OCI-LY3 (cell line): ENCODE measurements around the gene NCOA6.
"Not testable (repeated sequence)": the region's sequence is repeated elsewhere in the genome, so short reads cannot be mapped to it uniquely, and the experiment has no call there.

Experiments used
- H2AFZ ChIP-seq: fragments of 200-600, 300-600 bp; shearing (Covaris generic); 2 replicates; pipeline ENCODE4 v1.6.0; 2014; ENCODE audit warnings: antibody characterized with exemption, low read depth, low read length
- H3K27ac ChIP-seq: fragments of 200-600, 300-600 bp; sonication (generic); 2 replicates; pipeline ENCODE4 v1.5.1; 2014; ENCODE audit warnings: mild to moderate bottlenecking, low read length, moderate library complexity, mixed read lengths
- H3K27me3 ChIP-seq: fragments of 200-600, 300-600 bp; sonication (generic); 2 replicates; pipeline ENCODE4 v1.6.1; 2014; ENCODE audit warnings: low read depth, low read length, mixed read lengths
- H3K36me3 ChIP-seq: fragments of 200-600, 300-600 bp; sonication (generic); replicated peaks from 2 replicates; pipeline ENCODE3; 2014; ENCODE audit warnings: low read depth, low read length, mixed read lengths
- H3K4me1 ChIP-seq: fragments of 300-600, 200-600 bp; sonication (generic); 2 replicates; pipeline ENCODE4 v1.6.1; 2014; ENCODE audit warnings: low read length, mixed read lengths
- H3K4me2 ChIP-seq: fragments of 200-600, 300-600 bp; sonication (generic); 2 replicates; pipeline ENCODE4 v1.6.1; 2014; ENCODE audit warnings: low read length, mixed read lengths
- H3K4me3 ChIP-seq: fragments of 300-600, 200-600 bp; sonication (generic); 2 replicates; pipeline ENCODE4 v1.5.1; 2014; ENCODE audit warnings: antibody characterized with exemption, mild to moderate bottlenecking, low read length, moderate library complexity
- H3K79me2 ChIP-seq: fragments of 300-600, 200-600 bp; shearing (Covaris generic); 2 replicates; pipeline ENCODE4 v1.6.1; 2014; ENCODE audit warnings: mild to moderate bottlenecking, low read length, mixed read lengths
- H3K9ac ChIP-seq: fragments of 300-600, 200-600 bp; shearing (Covaris generic); 2 replicates; pipeline ENCODE4 v1.6.0; 2014; ENCODE audit warnings: mild to moderate bottlenecking, low read length, moderate library complexity
- H3K9me3 ChIP-seq: fragments of 200-600, 300-600 bp; shearing (Covaris generic); 2 replicates; pipeline ENCODE4 v1.6.1; 2014; ENCODE audit warnings: low read length, mixed read lengths; ENCODE audit not compliant: insufficient read depth
- H4K20me1 ChIP-seq: fragments of 200-600, 300-600 bp; sonication (generic); 2 replicates; pipeline ENCODE4 v1.6.1; 2016; ENCODE audit warnings: low read length, mixed read lengths; ENCODE audit not compliant: insufficient read depth
- EZH2phosphoT487 ChIP-seq: fragments of 200-600 bp; shearing (Covaris generic); IDR thresholded peaks from 2 replicates; pipeline ENCODE4 v1.6.1; 2018; ENCODE audit warnings: antibody characterized with exemption, mixed run types, low read depth
- TF ChIP-seq, protein P1 (sequence below): fragments of 200-600, 300-600 bp; sonication (generic); IDR thresholded peaks from 2 replicates; pipeline ENCODE4 v1.5.1; 2014; ENCODE audit warnings: antibody characterized with exemption, low read length, low read depth

Gene NCOA6

DNA sequence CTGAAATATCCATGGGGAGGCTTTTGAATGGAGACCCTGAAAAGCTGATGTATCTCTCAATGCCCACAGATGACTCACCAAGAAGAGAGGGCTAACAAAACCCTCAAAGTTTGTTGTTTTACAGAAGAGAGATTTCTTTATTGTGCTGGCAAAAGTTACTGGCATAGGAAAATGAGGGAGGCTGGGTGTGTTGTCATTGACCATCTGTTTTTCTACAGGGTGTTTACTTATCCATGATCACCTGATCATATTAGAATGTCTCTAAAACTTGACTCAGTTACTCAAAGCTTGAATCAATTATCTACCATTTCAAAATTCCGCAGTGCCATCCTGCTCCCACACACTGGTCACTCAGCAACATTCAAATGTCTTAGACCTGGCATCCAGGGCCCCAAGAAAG, 9.8 kb downstream of the NCOA6 start:
- Histone ChIP-seq H3K4me2 (no peak overlapping the region), H3K9ac (no peak overlapping the region), H4K20me1 (peaks cover 45% of the 10 kb centered on the region), H3K79me2 (peaks cover 86% of the 10 kb centered on the region), H3K27ac (no peak overlapping the region), H3K4me3 (no peak overlapping the region), H3K4me1 (no peaks in the 10 kb centered on the region), H3K27me3 (no peaks in the 10 kb centered on the region), H3K9me3 (no peaks in the 10 kb centered on the region), H2AFZ (no peak overlapping the region), H3K36me3 (no peaks in the 10 kb centered on the region)
- TF ChIP-seq EZH2phosphoT487: no peak
- TF ChIP-seq, protein P1, sequence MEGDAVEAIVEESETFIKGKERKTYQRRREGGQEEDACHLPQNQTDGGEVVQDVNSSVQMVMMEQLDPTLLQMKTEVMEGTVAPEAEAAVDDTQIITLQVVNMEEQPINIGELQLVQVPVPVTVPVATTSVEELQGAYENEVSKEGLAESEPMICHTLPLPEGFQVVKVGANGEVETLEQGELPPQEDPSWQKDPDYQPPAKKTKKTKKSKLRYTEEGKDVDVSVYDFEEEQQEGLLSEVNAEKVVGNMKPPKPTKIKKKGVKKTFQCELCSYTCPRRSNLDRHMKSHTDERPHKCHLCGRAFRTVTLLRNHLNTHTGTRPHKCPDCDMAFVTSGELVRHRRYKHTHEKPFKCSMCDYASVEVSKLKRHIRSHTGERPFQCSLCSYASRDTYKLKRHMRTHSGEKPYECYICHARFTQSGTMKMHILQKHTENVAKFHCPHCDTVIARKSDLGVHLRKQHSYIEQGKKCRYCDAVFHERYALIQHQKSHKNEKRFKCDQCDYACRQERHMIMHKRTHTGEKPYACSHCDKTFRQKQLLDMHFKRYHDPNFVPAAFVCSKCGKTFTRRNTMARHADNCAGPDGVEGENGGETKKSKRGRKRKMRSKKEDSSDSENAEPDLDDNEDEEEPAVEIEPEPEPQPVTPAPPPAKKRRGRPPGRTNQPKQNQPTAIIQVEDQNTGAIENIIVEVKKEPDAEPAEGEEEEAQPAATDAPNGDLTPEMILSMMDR: no peak

DNA sequence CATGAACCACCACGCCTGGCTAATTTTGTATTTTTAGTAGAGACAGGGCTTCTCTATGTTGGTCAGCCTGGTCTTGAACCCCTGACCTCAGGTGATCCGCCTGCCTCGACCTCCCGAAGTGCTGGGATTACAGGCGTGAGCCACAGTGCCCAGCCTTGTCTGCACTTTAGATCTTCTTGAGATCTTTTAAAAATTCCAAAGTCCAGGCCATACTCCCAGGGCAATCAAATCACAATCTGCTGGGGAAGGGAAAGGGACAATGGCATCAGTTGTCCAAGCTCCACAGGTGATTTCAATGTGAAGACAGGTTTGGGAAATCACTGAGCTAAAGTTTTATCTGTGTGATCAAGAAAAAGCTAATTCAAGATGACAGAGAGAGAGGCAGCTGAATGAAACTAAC, 16.9 kb downstream of the NCOA6 start:
- peaks cover 61% of the 10 kb centered on the region for H3K79me2 ChIP-seq
- no peak overlapping the region for H3K4me2 ChIP-seq
- no peak overlapping the region for H3K9ac ChIP-seq
- no peaks in the 10 kb centered on the region for H3K9me3 ChIP-seq
- H2AFZ ChIP-seq: no peak overlapping the region
- TF ChIP-seq EZH2phosphoT487: no peak
- TF ChIP-seq, protein P1: no peak
- no peaks in the 10 kb centered on the region for H3K36me3 ChIP-seq
- peaks cover 23% of the 10 kb centered on the region for H3K4me1 ChIP-seq
- no peak overlapping the region for H3K27ac ChIP-seq
- H3K27me3 ChIP-seq: no peaks in the 10 kb centered on the region
- H3K4me3 ChIP-seq: no peak overlapping the region
- H4K20me1 ChIP-seq: peaks cover 30% of the 10 kb centered on the region

DNA sequence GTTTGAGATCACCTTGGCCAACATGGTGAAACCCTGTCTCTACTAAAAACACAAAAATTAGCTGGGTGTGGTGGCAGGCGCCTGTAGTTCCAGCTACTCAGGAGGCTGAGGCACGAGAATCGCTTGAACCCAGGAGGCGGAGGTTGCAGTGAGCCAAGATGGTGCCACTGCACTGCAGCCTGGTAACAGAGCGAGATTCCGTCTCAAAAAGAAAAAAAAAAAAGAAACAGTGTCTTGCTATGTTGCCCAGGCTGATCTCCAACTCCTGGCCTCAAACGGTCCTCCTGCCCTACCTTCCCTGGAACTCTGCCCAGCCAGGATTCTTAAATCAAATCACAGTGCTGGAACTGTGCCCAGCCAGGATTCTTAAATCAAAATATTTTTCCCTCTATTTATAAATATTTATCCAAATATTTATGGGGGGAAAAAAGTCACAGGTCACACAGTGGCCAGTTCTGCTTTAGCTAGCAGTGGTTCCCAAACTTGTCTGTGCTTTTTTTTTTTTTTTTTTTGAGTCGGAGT, 17.4 kb downstream of the NCOA6 start:
- Histone ChIP-seq H4K20me1 (peaks cover 32% of the 10 kb centered on the region), H3K79me2 (peaks cover 59% of the 10 kb centered on the region)

DNA sequence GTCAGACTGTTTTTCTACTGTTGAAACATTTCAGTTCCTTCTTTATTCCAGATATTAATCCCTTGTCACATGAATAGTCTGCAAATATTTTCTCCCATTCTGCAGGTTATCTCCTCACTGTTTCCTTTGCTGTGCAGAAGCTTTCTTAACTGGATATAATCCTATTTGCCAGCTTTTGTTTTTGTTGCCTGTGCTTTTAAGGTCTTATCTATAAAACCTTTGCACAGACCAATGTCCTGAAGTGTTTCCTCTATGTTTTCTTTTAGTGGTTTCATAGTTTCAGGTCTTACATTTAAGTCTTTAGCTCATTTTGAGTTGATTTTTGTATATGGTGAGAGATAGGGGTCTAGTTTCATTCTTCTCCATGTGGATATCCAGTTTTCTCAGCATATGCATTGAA, 19.2 kb downstream of the NCOA6 start:
- H3K79me2 ChIP-seq: peaks cover 52% of the 10 kb centered on the region
- no peaks in the 10 kb centered on the region for H3K9me3 ChIP-seq
- H2AFZ ChIP-seq: no peak overlapping the region
- H3K27me3 ChIP-seq: no peaks in the 10 kb centered on the region
- H4K20me1 ChIP-seq: peaks cover 30% of the 10 kb centered on the region
- no peaks in the 10 kb centered on the region for H3K36me3 ChIP-seq
- peak overlapping the region; percentile 62 for H3K4me2 ChIP-seq
- TF ChIP-seq EZH2phosphoT487: no peak
- TF ChIP-seq, protein P1: no peak
- peak overlapping the region; percentile 39 for H3K27ac ChIP-seq
- peaks cover 23% of the 10 kb centered on the region for H3K4me1 ChIP-seq
- H3K4me3 ChIP-seq: peak overlapping the region; percentile 8
- H3K9ac ChIP-seq: 0 out of 2 replicates have a peak overlapping the region, but pooled peaks have one; percentile 0

More for the DNA sequence above, 17.4 kb downstream of the NCOA6 start:
- H3K27me3 ChIP-seq, H3K9me3 ChIP-seq, H3K27ac ChIP-seq, H3K4me2 ChIP-seq, H3K4me3 ChIP-seq, H3K9ac ChIP-seq, H3K36me3 ChIP-seq, H2AFZ ChIP-seq: not testable (repeated sequence)
- H3K4me1 ChIP-seq: peaks cover 23% of the 10 kb centered on the region
